ENCODE results near the gene ESRRA. TPM values are rescaled to one million over a fixed set of nuclear protein-coding genes. Genes with fewer than 3 reads are reported as not detected.

The ESRRA gene
- total and polyA plus RNA-seq, 10 of the 15 experiments (the other 5 are each of a cell fraction or from before 2014, with no cell fraction given), result 0.32 to 48.9 (median 12.6) TPM

DNA sequence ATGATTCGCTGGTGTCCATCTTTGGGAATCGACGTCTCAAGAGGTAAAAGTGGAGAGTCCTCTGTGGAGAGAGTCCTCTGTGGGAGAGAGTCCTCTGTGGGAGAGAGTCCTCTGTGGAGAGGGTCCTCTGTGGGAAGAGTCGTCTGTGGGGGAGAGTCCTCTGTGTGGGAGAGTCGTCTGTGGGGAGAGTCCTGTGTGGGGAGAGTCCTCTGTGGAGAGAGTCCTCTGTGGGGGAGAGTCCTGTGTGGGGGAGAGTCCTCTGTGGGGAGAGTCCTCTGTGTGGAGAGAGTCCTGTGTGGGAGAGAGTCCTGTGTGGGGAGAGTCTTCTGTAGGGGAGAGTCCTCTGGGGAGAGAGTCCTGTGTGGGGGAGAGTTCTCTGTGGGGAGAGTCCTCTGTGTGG, 15.7 kb downstream of the ESRRA start:
- Histone ChIP-seq H3K9ac (ENCODE audit: control insufficient read depth, insufficient read depth, low read length) (no peak overlapping the region), H3K27me3 (replicated peaks in 1 of 2; ENCODE audit: control insufficient read depth in 2 of 2, insufficient read depth in 2 of 2, low read length in 1 of 2) (no peaks in the 10 kb centered on the region), H4K20me1 (ENCODE audit: control insufficient read depth, insufficient read depth) (no peaks in the 10 kb centered on the region), H3K36me3 (ENCODE audit: control insufficient read depth in 2 of 2, insufficient read depth in 2 of 2, low read length in 1 of 2) (peaks cover 0 to 4% of the 10 kb centered on the region in 2 experiments; a peak in 2 of 4 replicates), H3K79me2 (ENCODE audit: control insufficient read depth, insufficient read depth, low read length) (peaks cover 25% of the 10 kb centered on the region), H3K4me2 (ENCODE audit: control insufficient read depth, insufficient read depth) (no peak overlapping the region), H3K27ac (ENCODE audit: control insufficient read depth, insufficient read depth) (no peak overlapping the region), H3K9me3 (replicated peaks; ENCODE audit: control insufficient read depth, insufficient read depth, low read length) (no peaks in the 10 kb centered on the region), H3K4me1 (ENCODE audit: control insufficient read depth, insufficient read depth, low read length) (peaks cover 7% of the 10 kb centered on the region), H2AFZ (ENCODE audit: control insufficient read depth, low read depth, low read length) (no peak overlapping the region), H3K4me3 (no peak overlapping the region)
- no TSS peak for BruUV-seq (replicated peaks)
- POLR2A ChIA-PET, result interaction anchor here (2.1 kb wide), 1 partner anchor 10 kb away, joined by 6 read pairs; no protein-coding TSS in a partner anchor
- CTCF ChIA-PET, result interaction anchor here (3.6 kb wide), 1 partner anchor 11 kb away, joined by 18 read pairs; no protein-coding TSS in a partner anchor
- 82% methylated on average over 5 of the region's 5 CpGs for WGBS (ENCODE audit: insufficient coverage, insufficient replicate concordance, low lambda C conversion rate, missing lambda C conversion rate)
- TF ChIP-seq KAT2A (conservative IDR thresholded peaks at IDR 0.05; ENCODE audit: control insufficient read depth, low read depth, low read length), result no peak
- no peak for TF ChIP-seq POU2F2 (IDR thresholded peaks at IDR 0.05; ENCODE audit: borderline replicate concordance, low read depth, low read length)
- TF ChIP-seq, protein P1, sequence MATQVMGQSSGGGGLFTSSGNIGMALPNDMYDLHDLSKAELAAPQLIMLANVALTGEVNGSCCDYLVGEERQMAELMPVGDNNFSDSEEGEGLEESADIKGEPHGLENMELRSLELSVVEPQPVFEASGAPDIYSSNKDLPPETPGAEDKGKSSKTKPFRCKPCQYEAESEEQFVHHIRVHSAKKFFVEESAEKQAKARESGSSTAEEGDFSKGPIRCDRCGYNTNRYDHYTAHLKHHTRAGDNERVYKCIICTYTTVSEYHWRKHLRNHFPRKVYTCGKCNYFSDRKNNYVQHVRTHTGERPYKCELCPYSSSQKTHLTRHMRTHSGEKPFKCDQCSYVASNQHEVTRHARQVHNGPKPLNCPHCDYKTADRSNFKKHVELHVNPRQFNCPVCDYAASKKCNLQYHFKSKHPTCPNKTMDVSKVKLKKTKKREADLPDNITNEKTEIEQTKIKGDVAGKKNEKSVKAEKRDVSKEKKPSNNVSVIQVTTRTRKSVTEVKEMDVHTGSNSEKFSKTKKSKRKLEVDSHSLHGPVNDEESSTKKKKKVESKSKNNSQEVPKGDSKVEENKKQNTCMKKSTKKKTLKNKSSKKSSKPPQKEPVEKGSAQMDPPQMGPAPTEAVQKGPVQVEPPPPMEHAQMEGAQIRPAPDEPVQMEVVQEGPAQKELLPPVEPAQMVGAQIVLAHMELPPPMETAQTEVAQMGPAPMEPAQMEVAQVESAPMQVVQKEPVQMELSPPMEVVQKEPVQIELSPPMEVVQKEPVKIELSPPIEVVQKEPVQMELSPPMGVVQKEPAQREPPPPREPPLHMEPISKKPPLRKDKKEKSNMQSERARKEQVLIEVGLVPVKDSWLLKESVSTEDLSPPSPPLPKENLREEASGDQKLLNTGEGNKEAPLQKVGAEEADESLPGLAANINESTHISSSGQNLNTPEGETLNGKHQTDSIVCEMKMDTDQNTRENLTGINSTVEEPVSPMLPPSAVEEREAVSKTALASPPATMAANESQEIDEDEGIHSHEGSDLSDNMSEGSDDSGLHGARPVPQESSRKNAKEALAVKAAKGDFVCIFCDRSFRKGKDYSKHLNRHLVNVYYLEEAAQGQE (IDR thresholded peaks at IDR 0.05; ENCODE audit: low read depth, low read length), result no peak
- TF ChIP-seq, protein P2, sequence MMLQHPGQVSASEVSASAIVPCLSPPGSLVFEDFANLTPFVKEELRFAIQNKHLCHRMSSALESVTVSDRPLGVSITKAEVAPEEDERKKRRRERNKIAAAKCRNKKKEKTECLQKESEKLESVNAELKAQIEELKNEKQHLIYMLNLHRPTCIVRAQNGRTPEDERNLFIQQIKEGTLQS (IDR thresholded peaks at IDR 0.05; ENCODE audit: borderline replicate concordance, extremely low read depth, low read depth, low read length), result no peak
- in situ Hi-C loops (cut with MboI) (no loop called here), intact Hi-C loops (cut with micrococcal nuclease; ENCODE audit: unreplicated experiment) (no loop called here)
- SMC1A ChIA-PET (ENCODE audit: uncharacterized antibody, unreplicated experiment), result no interaction called here
- RAD21 ChIA-PET (ENCODE audit: unreplicated experiment), result interaction anchor here (1.6 kb wide), 1 partner anchor 11 kb away, joined by 5 read pairs; no protein-coding TSS in a partner anchor
- ATAC-seq (no peak), DNase-seq (ENCODE audit: low read depth, low spot score) (no peak), FAIRE-seq (no peak)
